GM21717 (cell line): ENCODE results near the gene HTR1D.

Source experiments
- ATAC-seq: cut with Tn5 transposase; IDR thresholded peaks from one replicate; pipeline ENCODE4 v1.9.1; 2021; ENCODE audit warnings: mild to moderate bottlenecking, moderate library complexity; ENCODE audit not compliant: unreplicated experiment

The HTR1D gene

DNA sequence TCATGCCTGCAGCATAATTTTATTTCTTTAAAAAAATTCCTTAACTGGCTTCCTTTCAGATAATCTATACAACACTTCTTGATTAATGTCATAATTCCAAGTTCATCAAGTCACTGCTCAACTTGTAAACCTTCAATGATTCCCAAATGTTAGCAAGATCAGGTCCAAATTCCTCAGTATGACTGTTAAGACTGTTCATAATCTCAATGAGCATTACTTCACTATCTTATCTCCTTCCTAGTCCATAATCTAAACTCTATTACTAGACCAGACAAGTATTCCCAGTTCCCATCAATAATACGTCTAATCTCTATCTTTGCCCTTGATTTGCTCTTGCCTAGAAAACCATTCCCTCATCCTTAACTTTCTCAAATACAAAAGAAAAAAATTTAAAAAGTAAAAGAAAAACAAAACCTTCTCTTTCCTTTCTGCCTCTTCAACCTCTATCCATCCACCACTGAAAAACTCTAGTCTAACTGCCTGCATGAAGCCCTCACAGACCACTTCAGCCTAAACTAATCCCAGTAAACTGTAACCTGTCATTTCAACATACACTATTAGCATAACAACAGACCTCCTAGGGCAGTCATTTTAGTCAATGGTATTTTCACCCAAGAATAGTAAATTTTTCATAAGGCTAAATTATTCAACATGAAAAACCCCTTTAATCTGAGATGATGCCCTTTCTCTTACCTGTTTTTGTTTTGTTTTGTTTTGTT lies 64.2 kb downstream of the HTR1D start:
- no peak for ATAC-seq

DNA sequence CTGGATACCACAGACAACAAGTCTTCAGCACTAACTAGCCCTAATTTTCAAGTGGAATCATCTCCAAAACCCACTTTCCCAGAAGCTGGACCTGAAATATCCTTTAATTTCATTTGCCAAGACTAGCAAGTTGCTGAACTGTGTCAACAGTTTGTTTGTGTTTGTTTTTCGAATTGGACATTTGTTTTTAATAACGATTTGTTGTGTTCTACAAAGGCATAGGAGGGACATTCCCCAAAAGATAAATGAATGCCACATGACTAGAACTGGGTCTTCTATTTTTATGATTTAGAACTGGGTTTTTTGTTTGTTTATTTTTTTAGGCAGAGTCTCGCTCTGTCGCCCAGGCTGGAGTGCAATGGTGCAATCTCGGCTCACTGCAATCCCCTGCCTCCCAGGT lies 66.6 kb downstream of the HTR1D start:
- ATAC-seq: no peak

DNA sequence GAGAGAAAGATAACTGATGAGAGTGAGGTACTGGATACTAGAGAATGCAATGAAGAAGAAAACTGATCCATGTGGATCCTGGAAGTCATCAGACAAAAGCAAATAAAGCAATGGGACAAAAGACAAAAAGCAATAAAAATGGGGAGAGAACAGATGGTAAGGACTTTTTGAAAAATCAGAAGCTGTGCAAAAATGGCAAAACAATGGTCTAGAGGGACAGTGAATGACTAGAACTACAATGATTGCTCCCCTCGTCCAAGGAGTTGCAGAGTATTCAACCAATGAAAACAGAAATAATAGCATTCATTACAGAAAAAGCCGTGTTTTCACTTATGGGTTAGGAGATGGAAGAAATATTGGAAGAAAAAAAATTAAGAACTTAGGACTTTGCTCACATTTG lies 67.2 kb downstream of the HTR1D start:
- ATAC-seq: no peak

DNA sequence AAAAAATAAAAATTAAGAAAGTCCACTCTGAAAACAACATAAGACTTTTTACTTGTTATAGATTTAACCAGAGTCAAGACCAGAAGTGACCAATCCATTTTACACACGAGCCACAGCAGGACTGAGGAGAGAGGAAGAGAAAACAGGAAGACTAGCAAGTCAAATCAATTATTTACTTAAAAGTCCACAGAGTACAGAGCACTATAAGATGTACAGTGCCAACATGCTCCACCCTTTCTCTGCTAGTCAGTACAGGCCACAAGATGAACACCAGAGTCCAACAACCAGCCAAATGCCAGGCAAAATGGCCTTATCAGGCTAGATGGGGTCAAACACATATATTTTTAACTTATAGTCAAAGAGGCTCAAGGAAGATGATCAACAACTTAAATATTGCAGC lies 68.2 kb downstream of the HTR1D start:
- no peak for ATAC-seq

DNA sequence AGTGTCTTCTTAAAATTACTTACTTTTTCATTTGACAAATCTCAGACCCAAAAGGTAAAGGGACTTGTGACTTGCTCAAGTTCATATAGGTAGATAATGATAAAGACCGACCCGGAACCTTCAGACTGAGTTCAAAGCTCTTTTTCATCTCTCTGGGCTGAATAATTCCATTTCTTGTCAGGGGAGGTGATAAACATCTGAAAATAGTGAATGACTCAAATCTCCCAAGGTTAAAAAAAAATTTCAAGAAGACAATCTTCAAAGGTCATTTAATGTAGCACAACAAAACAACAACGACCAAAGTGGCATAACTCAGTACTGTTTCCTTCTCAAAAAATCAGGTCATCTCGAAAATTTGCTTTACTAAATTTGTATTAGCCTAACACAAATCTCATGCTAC lies 69.2 kb downstream of the HTR1D start:
- ATAC-seq: no peak
